Testis (tissue), 2 donors: ENCODE data around the gene RPN2.

ENCODE experiments used
- CTCF ChIP-seq, 3 experiments: fragments of 450-650 bp in 2 of 3; fragments of 200-600 bp in 1 of 3; sonication (generic) in 1 of 3; IDR thresholded peaks; one replicate each; pipeline ENCODE4 v1.5.1; 2016 to 2019; ENCODE audit warnings: antibody characterized with exemption in 3 of 3, mild to moderate bottlenecking in 2 of 3, moderate library complexity in 1 of 3
- POLR2A ChIP-seq: fragments of 450-650 bp; IDR thresholded peaks from one replicate; pipeline ENCODE4 v1.6.1; 2017; ENCODE audit warnings: antibody characterized with exemption, mild to moderate bottlenecking, moderate library complexity

GRCh38 chr20:37278966-37279590 lies 99.9 kb downstream of the RPN2 start:
- TF ChIP-seq CTCF (IDR thresholded peaks at IDR 0.05) (no peak), POLR2A (no peak)
